Measurements from ENCODE around the gene STARD5. TPM values are rescaled to one million over a fixed set of nuclear protein-coding genes. Genes with fewer than 3 reads are reported as not detected.

Gene STARD5
- total RNA-seq, 1 experiment from 2014 or later = 2.3 TPM

GRCh38 chr15:81326466-81327212 is 2.7 kb upstream of the STARD5 start:
- Histone ChIP-seq H3K4me1 (ENCODE audit: insufficient read depth, low read length) (no peaks in the 10 kb centered on the region), H2BK12ac (ENCODE audit: insufficient read length, low read depth, low read length) (no peak overlapping the region), H3K9ac (ENCODE audit: extremely low read depth, insufficient read length, low read length) (no peak overlapping the region), H2BK15ac (ENCODE audit: low read depth, low read length) (no peak overlapping the region), H3K79me2 (ENCODE audit: insufficient read depth, low read length) (no peaks in the 10 kb centered on the region), H3K27ac (ENCODE audit: insufficient read length, low read depth, low read length) (no peak overlapping the region), H3K56ac (ENCODE audit: insufficient read length, low read depth, low read length) (no peak overlapping the region), H3K23me2 (ENCODE audit: insufficient read length, low read depth, low read length, poor library complexity, severe bottlenecking) (peaks cover 3% of the 10 kb centered on the region), H3K79me1 (ENCODE audit: insufficient read depth, low read depth, low read length, poor library complexity, severe bottlenecking) (no peaks in the 10 kb centered on the region), H2BK120ac (ENCODE audit: low read depth, low read length, poor library complexity, severe bottlenecking) (no peak overlapping the region), H3K4me2 (ENCODE audit: insufficient read depth, insufficient read length, low read length) (no peak overlapping the region), H4K5ac (ENCODE audit: insufficient read length, low read depth, low read length) (no peak overlapping the region), H2AK5ac (ENCODE audit: insufficient read length, low read length) (no peak overlapping the region), H4K91ac (ENCODE audit: insufficient read length, low read depth, low read length) (no peak overlapping the region), H2AFZ (ENCODE audit: low read length) (no peak overlapping the region), H3K4ac (ENCODE audit: low read depth, low read length) (no peak overlapping the region), H3K23ac (ENCODE audit: insufficient read length, low read depth, low read length) (no peak overlapping the region), H4K8ac (replicated peaks; ENCODE audit: insufficient read length, low read depth, low read length) (no peak overlapping the region), H2BK20ac (ENCODE audit: low read depth, low read length, poor library complexity, severe bottlenecking) (no peak overlapping the region), H3T11ph (ENCODE audit: low read length) (no peak overlapping the region), H3K14ac (ENCODE audit: insufficient read depth, low read length) (no peak overlapping the region), H3K27me3 (ENCODE audit: insufficient read depth, low read length) (no peaks in the 10 kb centered on the region), H4K20me1 (ENCODE audit: control insufficient read depth, insufficient read depth, insufficient read length) (no peaks in the 10 kb centered on the region), H3K9me3 (ENCODE audit: control insufficient read depth, low read depth, low read length) (no peaks in the 10 kb centered on the region), H3K18ac (ENCODE audit: insufficient read length, low read depth, low read length) (no peak overlapping the region), H2BK5ac (ENCODE audit: insufficient read length, low read length) (no peak overlapping the region)
- Mint-ChIP-seq H3K4me3 (no peak overlapping the region), H3K36me3 (ENCODE audit: insufficient read depth in 1 of 3, low read depth in 3 of 3) (peaks cover 0 to 2% (median 0%) of the 10 kb centered on the region in 3 experiments; a peak in 1 of 7 replicates), H3K4me1 (peaks cover 12 to 13% of the 10 kb centered on the region in 2 experiments), H3K9me3 (no peaks in the 10 kb centered on the region), H3K27me3 (ENCODE audit: low read depth) (peaks cover 9% of the 10 kb centered on the region), H3K27ac (no peak overlapping the region)
- no peak for TF ChIP-seq CTCF (conservative IDR thresholded peaks at IDR 0.05)
- no peak for DNase-seq
- WGBS (ENCODE audit: extremely low coverage, insufficient read length, low lambda C conversion rate) = no CpG with 5 or more reads among the region's 7 CpGs
